ENCODE measurements around the gene DAZAP2.
"Not testable (repeated sequence)": the region's sequence is repeated elsewhere in the genome, so short reads cannot be mapped to it uniquely, and the experiment has no call there.

The DAZAP2 gene

DNA sequence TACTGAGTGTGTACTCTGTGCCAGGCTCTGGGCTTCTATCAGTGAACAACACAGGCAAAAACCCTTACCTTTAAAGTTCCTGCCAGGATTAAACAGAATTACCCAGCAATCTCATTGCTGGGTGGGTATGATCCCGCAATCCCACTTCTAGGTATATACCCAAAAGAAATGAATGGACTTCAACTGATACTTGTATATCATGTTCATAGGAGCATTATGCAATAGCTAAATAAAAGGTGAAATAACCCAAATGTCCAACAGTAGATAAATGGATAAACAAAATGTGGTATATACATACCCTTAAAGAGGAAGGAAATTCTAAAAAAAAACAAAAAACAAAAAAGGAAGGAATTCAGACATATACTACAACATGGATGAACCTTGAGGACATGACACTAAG is 14.7 kb downstream of the DAZAP2 start:
- DNase-seq: no peak

DNA sequence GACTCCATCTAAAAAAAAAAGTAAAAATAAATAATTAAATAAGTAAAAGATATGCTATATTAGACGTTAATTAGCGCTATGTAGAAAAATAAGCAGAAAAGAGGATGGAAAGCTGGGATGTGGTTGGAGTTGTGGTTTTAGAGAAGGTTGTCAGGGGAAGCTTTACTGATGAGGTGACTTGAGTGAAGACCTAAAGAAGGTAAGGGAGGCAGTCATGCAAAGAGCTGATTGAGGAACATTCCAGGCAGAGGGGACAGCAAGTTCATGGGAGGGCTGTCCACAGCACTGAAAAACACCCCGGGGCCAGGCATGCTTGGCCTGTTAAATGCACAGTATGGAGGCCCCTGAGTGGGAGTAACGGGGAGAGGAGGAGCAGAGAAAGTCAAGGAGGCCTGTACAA is 15.9 kb downstream of the DAZAP2 start:
- DNase-seq: no peak

DNA sequence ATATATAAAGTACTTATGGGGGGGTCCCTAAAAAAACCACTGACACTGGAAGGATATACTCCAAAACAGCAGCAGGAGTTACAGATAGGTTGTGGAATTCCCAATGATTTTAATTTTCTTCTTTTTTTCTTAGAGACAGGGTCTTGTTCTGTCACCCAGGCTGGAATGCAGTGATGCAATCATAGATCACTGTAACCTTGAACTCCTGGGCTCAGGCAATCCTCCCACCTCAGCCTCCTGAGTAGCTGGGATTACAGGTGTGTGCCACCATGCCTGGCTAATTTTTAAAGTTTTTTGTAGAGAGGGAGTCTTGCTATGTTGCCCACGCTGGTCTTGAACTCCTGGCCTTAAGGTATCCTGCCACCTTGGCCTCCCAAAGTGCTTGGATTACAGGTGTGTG is 21.0 kb downstream of the DAZAP2 start:
- DNase-seq: not testable (repeated sequence)

DNA sequence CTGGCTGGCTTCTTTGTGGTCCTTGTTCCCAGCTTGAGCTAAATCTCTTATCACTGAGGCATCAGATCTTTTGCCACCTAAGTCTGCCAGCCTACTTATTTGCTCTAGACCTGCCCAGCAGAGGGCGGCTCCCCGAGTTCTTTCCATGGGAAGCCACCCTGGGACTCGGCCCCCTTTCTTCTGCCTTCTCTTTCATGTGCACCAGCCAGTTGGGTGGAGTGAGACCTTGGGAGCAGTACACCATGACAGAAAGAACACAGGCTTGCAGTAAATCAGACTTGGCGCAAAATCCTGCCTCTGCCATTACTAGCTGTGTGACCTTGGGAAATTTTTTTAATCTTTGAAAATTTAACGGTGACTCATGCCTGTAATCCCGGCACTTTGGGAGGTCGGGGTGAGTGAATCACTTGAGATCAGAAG is 24.1 kb downstream of the DAZAP2 start:
- no peak for DNase-seq

DNA sequence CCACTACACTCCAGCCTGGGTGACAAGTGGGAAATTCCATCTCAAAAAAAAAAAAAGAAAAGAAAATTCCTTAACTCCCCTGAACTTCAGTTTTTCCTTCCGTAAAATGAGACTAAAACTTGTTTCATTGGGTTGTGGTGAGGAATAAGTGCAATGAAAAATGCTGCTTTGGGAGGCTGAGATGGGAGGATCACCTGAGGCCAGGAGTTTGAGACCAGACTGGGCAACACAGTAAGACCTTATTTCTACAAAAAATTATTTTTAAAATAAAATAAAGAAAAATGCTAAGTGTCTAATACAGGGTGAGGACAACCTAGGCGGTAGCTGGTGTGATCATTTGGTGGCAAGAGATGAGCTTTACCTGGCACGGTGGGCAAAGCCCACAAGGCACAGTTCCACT is 24.7 kb downstream of the DAZAP2 start:
- DNase-seq: no peak

DNA sequence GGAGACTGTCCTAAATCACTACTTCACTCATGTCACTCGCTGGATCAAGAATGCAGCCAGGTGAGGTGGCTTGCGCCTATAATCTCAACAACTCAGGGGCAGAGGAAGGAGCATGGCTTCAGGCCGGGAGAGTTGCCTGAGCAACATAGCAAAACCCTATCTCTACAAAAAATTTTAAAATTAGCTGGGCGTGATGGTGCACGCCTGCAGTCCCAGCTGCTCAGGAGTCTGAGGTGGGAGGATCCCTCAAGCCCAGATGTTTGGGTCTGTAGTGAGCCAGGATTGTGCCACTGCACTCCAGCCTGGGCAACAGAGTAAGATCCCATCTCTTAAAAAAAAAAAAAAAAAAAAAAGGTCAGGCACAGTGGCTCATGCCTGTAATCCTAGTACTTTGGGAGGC is 25.7 kb downstream of the DAZAP2 start:
- no peak for DNase-seq

DNA sequence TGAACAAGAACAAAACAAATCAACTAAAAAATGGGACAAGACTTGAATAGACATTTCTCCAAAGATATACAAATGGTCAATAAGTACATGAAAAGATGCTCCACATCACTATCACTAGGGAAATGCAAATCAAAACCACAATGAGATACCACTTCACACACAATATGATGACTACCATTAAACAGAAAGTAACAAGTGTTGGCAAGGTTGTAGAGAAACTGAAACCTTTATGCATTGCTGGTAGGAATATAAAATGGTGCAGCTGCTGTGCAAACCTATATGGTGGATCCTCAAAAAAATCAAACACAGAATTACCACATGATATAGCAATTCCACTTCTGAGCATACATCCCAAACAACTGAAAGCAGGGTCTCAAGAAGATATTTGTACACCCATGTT is 26.4 kb downstream of the DAZAP2 start:
- no peak for DNase-seq

DNA sequence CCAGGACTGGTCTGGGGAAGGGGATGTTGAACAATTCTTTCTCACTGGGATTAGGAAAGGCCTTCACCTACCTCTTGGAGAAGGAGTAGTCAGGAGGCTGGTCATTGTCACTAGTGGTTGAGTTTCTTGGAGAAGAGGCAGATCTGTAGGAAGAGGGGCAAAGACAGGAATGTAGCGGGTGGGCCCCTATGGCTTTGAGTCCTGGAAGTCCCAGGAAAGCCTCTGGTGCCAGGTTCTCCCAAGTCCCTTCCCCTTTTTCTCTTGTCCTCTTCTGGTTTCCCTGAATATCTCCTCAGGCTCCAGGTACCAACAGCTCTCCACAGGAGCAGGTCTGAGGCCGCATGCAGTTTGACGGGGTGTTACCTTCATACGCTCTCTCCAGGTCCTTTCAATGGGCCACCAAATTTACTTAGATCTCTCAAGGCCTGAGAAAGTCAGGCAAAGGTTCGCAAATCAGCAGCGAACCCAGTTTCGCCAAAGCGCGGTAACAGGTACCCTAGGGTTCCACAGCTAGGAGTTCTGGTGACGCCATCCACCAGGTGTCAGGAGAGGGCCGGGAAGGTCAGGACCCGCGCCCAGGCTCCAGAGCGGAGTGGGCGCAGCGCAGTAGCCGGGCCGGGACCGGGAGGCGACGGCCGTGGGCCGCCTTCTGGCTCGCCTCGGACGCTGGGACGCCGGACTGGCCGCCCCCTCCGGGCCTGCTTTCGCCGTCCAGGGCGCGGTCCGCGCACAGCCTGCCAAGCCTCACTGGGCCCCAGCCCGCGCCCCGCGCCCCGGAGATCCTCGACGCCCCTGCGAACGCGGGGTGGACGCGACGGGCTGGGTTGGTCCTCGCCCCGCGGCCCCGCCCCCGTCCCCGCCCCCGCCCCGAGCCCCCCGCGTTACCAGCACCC is 30.8 kb downstream of the DAZAP2 start:
- no peak for DNase-seq

DNA sequence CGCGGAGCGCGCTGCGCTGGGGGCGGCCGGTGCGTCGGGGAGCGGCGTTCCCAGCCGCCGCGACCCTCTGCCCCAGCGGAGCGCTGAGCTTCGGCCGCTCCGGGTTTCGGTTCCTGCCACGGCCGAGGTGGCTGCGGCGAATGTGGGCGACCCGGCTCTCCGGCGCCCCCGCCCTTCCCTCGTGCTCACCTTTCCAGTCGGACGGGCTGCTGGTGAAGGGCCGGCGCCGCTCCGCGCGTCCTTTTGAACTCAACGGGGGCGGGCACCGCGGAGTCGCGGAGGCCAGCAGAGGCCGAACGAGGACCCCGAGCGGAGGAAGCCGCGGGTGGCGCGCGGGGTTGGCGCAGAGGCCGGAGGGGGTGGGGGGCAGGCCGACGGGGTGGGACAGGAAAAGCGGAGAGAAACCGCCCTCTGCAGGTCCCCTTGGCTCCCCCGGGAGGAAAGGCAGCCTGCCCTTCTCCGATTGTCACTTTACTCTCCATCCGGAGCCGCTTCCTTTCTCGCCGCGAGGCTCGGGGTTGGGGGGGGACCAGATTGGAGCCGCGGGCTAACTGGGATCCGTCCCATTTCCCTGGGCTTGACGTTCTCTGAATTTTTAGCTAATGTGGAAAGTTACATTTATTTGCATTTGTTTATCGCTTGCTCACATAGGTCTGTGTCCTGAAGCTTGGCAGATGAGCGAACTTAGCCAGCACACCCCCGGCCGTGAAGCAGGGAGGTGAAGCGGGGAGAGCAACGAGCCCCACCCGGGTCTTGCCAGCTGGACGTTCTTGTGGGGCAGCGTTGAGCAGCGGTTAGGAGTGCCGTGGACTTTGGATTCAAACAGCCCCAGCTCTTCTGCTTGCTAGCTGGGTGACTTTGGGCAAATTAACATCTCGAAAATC is 31.7 kb downstream of the DAZAP2 start, which contains the start of gene SMAGP:
Gene SMAGP, minus strand, starts transcription at position 349 of the 884 bp plus-strand sequence. CDS start 1,137 bp downstream, outside the sequence.
- DNase-seq: no peak

DNA sequence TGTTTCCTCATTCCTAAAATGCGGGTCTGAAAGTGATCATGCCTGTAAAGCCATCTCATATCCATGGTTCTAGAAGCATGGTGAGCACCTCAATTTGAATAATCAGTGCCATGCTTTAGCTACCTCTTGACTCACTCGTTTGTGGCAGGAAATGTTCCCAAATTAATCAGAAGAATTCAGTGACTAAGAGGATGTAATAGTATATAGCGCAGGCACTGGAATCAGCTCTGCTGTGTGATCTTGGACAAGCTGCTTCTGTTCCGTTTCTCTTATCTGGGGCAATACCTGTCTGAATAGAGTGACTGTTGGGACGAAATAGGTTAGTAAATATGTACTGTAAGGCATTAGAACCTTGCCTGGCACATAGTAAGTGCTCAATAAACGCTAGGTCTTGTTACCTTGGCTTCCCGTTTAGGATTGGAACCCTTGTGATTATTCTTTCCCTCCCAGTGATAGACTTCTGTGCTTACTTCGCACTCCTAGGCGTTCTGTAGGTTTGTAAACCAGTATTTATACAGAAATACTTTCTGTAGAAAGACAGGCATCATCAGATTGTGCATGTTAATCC is 32.4 kb downstream of the DAZAP2 start:
- no peak for DNase-seq

DNA sequence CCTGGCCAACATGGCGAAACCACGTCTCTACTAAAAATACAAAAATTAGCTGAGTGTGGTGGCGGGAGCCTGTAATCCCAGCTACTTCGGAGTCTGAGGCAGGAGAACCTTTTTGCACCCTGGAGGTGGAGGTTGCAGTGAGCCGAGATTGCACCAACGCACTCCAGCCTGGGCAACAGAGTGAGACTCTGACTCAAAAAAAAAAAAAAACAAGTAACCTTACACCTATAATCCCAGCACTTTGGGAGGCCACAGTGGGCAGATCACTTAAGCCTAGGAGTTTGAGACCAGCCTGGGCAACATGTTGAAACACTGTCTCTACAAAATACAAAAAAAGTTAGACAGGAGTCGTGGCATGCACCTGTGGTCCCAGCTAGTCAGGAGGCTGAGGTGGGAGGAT is 34.2 kb downstream of the DAZAP2 start:
- not testable (repeated sequence) for DNase-seq

DNA sequence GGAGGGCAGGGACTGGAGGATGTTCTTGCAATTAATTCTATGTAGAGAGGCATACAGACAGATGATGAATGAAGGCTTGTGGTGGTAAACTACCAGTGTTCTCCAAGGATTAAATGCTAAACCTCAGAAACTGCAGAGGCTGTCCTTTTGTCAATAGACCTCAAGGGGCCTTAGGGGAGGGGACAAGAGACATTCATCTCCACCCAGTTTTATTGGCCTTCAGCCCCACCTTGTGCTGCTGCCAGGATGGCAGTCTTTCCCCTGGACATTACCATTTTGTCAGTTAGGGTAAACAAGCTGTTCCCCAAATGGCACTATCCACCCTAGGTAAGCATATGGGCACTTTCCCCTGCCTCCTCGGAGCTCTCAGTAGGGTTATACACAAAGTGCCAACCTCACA is 36.5 kb downstream of the DAZAP2 start:
- DNase-seq: no peak

DNA sequence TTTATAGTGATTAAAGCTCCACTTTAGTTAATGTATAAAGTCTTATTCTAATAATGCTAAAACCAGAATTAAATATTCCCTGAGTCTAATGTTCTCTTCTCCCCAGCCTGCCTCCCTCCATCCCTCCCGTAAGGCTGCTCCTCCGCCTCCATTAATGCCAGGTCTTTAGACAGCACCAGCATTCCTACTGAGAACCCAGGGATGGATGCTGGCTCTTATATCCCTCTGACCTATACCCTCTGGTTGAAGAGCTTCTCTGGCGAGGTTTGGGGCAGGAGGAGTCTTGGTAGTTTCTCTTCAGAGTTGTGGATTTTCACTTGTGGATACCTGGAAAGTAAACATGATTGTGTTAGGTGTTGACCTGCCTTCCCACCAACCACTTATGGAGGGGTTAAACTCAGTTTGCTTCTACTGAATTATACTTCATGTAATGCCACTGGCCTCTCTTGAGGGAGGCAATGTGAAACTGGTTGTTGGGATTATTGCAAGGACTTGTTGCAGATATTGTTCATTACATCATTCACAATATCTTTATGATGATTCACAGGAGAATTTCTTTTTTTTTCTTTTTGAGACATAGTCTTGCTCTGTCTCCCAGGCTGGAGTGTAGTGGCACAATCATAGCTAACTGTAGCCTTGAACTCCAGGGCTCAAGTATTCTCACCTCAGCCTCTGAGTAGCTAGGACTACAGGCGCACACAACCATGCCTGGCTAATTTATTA is 42.7 kb downstream of the DAZAP2 start:
- DNase-seq: no peak

DNA sequence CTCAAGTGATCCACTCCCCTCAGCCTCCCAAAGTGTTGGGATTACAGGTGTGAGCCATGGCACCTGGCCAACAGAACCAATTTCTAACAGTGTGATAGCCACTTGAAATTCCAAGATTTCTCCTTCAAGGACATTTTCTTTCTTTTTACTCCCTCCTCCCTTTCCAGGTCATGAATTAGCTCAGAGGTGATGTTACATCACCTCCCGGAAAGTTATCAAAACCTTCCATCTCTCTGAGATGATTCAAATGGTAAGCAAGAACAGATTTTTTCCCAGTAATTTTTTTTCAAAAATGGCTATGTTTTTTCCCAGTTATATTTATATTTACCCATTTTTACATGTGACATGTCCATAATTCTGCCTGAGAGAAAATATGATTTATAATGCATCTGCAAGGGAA is 47.2 kb downstream of the DAZAP2 start:
- no peak for DNase-seq

DNA sequence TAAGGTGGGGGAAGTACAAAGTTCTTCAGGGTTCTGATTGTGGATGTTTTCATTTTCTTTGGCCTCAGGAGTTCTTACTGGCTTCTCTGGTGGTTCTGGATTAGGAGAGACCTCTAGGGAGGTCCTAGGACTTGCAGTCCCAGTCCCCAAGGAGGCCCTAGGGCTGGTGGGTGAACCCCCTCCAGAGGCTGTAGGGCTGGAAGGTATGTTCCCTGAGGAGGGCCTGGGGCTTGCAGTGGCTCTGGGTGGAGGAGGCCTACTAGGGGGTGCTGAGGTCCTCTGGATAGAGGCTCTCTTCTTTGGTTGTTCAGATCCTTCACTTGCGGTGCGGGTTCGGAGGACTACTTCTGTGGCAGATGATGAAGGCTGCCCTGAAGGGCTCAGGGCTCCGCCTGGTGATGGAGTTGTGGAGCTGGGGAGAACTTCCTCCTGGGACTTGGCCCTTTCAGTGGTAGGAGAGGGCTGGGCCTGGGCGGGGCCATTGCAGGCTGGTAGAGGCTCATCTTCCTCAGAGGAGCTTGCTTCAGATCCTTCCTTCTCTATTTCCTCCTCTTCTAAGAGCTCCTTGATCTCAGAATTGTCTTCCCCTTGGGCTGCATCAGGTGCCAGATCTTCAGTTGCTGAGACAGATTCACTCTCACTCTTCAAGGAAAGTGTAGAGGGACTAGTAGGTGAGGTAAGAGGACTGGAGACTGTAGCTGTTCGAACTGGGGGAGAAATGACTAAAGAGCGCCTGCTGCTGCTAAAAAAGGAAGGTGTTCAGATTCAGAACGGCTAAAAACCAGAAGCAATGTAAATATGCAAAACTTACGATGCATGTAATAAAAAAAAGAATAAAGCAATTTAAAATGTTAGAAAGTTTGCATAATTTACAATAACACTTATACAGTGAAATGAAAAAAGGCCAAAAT is 53.2 kb downstream of the DAZAP2 start:
- DNase-seq: not testable (repeated sequence)

All from NCI-H2107 (cell line).